Fibroblast of lung (primary cell): ENCODE measurements around the gene DIS3L2. TPM values are rescaled to one million over a fixed set of nuclear protein-coding genes. Genes with fewer than 3 reads are reported as not detected.

Experiments
- DNase-seq, 2 donors: peaks; one replicate each; pipeline versions ENCODE4 v3.0.0 to v3.0.0-alpha.2; 2010; ENCODE audit warnings: low read depth in 2 of 2
- H2AFZ ChIP-seq: 2 replicates; pipeline ENCODE4 v1.5.1; 2012; ENCODE audit warnings: low read length, control low read depth, inconsistent platforms
- H3K27ac ChIP-seq: 2 replicates; pipeline ENCODE4 v1.5.1; 2011; ENCODE audit warnings: low read length, control low read depth; ENCODE audit not compliant: insufficient read depth
- H3K27me3 ChIP-seq: 2 replicates; pipeline ENCODE4 v1.5.1; 2011; ENCODE audit warnings: mild to moderate bottlenecking, low read length; ENCODE audit not compliant: control insufficient read depth, insufficient read depth
- H3K36me3 ChIP-seq: 2 replicates; pipeline ENCODE4 v1.5.1; 2011; ENCODE audit warnings: low read length; ENCODE audit not compliant: control insufficient read depth, insufficient read depth
- H3K4me1 ChIP-seq: 2 replicates; pipeline ENCODE4 v1.5.1; 2011; ENCODE audit warnings: low read length; ENCODE audit not compliant: control insufficient read depth, insufficient read depth; ENCODE audit errors: extremely low read depth
- H3K4me2 ChIP-seq: 2 replicates; pipeline ENCODE4 v1.5.1; 2011; ENCODE audit warnings: low read length, control low read depth; ENCODE audit not compliant: insufficient read depth; ENCODE audit errors: extremely low read depth
- H3K4me3 ChIP-seq, 4 experiments: fragments of 200-600 bp in 1 of 4; sonication (generic) in 1 of 4; replicated peaks in 1 of 4; 2 replicates each; pipeline ENCODE4 v1.5.1; 2011 to 2016; ENCODE audit warnings: low read length in 4 of 4, low read depth in 3 of 4, mild to moderate bottlenecking in 3 of 4, control low read depth in 2 of 4, inconsistent platforms in 1 of 4, mixed read lengths in 1 of 4; ENCODE audit not compliant: insufficient read depth in 1 of 4; ENCODE audit errors: control extremely low read depth in 1 of 4
- H3K79me2 ChIP-seq: 2 replicates; pipeline ENCODE4 v1.5.1; 2012; ENCODE audit warnings: mild to moderate bottlenecking, low read length, inconsistent platforms; ENCODE audit not compliant: control insufficient read depth, insufficient read depth
- H3K9ac ChIP-seq: 2 replicates; pipeline ENCODE4 v1.5.1; 2011; ENCODE audit warnings: mild to moderate bottlenecking, low read length, control low read depth; ENCODE audit not compliant: insufficient read depth
- H3K9me3 ChIP-seq: 2 replicates; pipeline ENCODE4 v1.5.1; 2012; ENCODE audit warnings: low read depth, low read length; ENCODE audit not compliant: control insufficient read depth, insufficient read depth
- H4K20me1 ChIP-seq: 2 replicates; pipeline ENCODE4 v1.5.1; 2011; ENCODE audit warnings: low read length; ENCODE audit not compliant: control insufficient read depth, insufficient read depth; ENCODE audit errors: extremely low read depth
- CTCF ChIP-seq, 2 donors: IDR thresholded peaks in 1 of 2; conservative IDR thresholded peaks in 1 of 2; 1 replicate in 1 of 2; 2 replicates in 1 of 2; pipeline ENCODE4 v1.5.1; 2011 to 2012; ENCODE audit warnings: low read length in 2 of 2, control low read depth in 1 of 2, inconsistent platforms in 1 of 2, low read depth in 1 of 2, mild to moderate bottlenecking in 1 of 2
- EZH2 ChIP-seq: IDR thresholded peaks from 2 replicates; pipeline ENCODE4 v1.5.1; 2012; ENCODE audit warnings: low read length, control low read depth, mild to moderate bottlenecking; ENCODE audit errors: missing control alignments
- polyA plus RNA-seq, 2 donors: library from polyadenylated mRNA; depleted of rRNA in 1 of 2; stranded (reverse) in 1 of 2; unstranded in 1 of 2; fragments of >200 nt; gene quantifications; 2 replicates each; pipeline ENCODE4 v1.2.1, GENCODE V29; 2011 to 2012; ENCODE audit warnings: missing spikeins in 1 of 2
- total RNA-seq: library from RNA; depleted of rRNA; stranded (reverse); fragments of >200 nt; gene quantifications from 2 replicates; pipeline ENCODE4 v1.2.1, GENCODE V29; 2014

Gene DIS3L2
- total and polyA plus RNA-seq, 2 donors (not counting 1 experiment from before 2014, with no cell fraction given): 5.2 to 15.2 TPM

GRCh38 chr2:232296776-232297525 is 335.4 kb downstream of the DIS3L2 start:
- no peaks in the 10 kb centered on the region for H3K4me1 ChIP-seq
- H3K79me2 ChIP-seq: no peaks in the 10 kb centered on the region
- no peak overlapping the region for H3K27ac ChIP-seq
- DNase-seq: peak in 1 of 2 donors; percentile 16
- H3K27me3 ChIP-seq: no peaks in the 10 kb centered on the region
- TF ChIP-seq EZH2: no peak
- TF ChIP-seq CTCF (conservative IDR thresholded peaks at IDR 0.05 in 1 of 2, IDR thresholded peaks at IDR 0.05 in 1 of 2; ENCODE audit: low read depth in 1 of 2, low read length in 2 of 2): no peak
- no peak overlapping the region for H3K9ac ChIP-seq
- no peaks in the 10 kb centered on the region for H3K9me3 ChIP-seq
- no peaks in the 10 kb centered on the region for H4K20me1 ChIP-seq
- no peak overlapping the region for H3K4me2 ChIP-seq
- no peaks in the 10 kb centered on the region for H3K36me3 ChIP-seq
- H2AFZ ChIP-seq: no peak overlapping the region
- H3K4me3 ChIP-seq: no peak overlapping the region

- Histone ChIP-seq H3K9ac (no peak overlapping the region), H3K36me3 (no peaks in the 10 kb centered on the region), H3K27ac (no peak overlapping the region), H3K27me3 (no peaks in the 10 kb centered on the region), H3K79me2 (no peaks in the 10 kb centered on the region), H3K4me1 (no peaks in the 10 kb centered on the region), H4K20me1 (no peaks in the 10 kb centered on the region), H3K9me3 (no peaks in the 10 kb centered on the region), H3K4me3 (no peak overlapping the region), H3K4me2 (no peak overlapping the region), H2AFZ (no peak overlapping the region)
- TF ChIP-seq CTCF (conservative IDR thresholded peaks at IDR 0.05 in 1 of 2, IDR thresholded peaks at IDR 0.05 in 1 of 2; ENCODE audit: low read depth in 1 of 2, low read length in 2 of 2) (no peak), EZH2 (no peak)
- DNase-seq: no peak
Observed at GRCh38 chr2:232299084-232299483, 337.6 kb downstream of the DIS3L2 start.

GRCh38 chr2:232299927-232300674 is 338.6 kb downstream of the DIS3L2 start:
- no peak for DNase-seq
- Histone ChIP-seq H3K4me1 (no peaks in the 10 kb centered on the region), H3K4me2 (no peak overlapping the region), H3K4me3 (no peak overlapping the region), H3K36me3 (no peaks in the 10 kb centered on the region), H2AFZ (no peak overlapping the region), H3K27ac (no peak overlapping the region), H3K9me3 (no peaks in the 10 kb centered on the region), H3K9ac (no peak overlapping the region), H4K20me1 (no peaks in the 10 kb centered on the region), H3K79me2 (no peaks in the 10 kb centered on the region), H3K27me3 (no peaks in the 10 kb centered on the region)
- TF ChIP-seq CTCF (conservative IDR thresholded peaks at IDR 0.05 in 1 of 2, IDR thresholded peaks at IDR 0.05 in 1 of 2; ENCODE audit: low read depth in 1 of 2, low read length in 2 of 2) (no peak), EZH2 (no peak)
